ENCODE results near the gene NTRK1. TPM values are rescaled to one million over a fixed set of nuclear protein-coding genes. Genes with fewer than 3 reads are reported as not detected.

Gene NTRK1
- total RNA-seq, 1 donor from 2014 or later, result not detected

DNA sequence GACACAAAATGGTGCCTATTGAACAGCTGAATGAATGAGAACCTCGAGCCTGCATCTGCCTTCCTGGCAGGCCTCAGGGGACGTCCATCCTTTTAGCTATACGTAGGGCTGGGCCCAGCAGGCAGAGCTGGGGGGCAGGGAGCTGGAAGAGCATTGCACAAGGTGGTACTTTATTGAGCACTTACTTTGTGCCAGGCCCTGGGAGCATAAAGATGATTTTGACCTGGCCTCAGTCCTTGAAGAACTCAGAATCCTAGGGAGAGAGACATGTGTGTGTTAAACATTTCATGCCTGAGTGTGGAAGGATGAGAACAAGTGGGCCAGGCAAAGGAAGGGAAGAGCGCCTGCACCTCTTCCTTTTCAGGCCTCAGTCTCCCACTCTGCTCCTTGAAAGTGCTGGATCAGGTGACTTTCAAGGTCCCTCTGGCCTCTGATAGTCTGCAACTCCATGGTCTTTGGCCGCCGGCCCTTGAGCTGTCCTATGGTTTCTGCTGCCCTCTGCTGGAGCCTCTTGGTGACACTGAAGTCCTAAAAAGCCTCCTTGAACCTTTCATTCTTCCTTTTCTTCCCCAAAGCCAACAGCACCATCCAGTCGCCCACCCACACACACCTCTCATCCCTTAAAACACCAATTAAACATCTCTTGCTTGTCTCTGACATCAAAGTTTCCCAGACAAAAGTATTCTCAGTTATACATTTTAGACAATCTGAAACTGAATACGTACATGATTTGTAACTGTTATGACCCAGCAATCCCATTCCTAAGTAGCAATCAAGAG, 29.3 kb downstream of the NTRK1 start:
- Mint-ChIP-seq H3K36me3 (ENCODE audit: low read depth) (no peaks in the 10 kb centered on the region), H3K27me3 (ENCODE audit: low read depth) (peaks cover 8% of the 10 kb centered on the region), H3K9me3 (ENCODE audit: low read depth) (no peaks in the 10 kb centered on the region), H3K4me1 (ENCODE audit: low read depth) (peaks cover 17% of the 10 kb centered on the region), H3K27ac (ENCODE audit: unreplicated experiment) (no peak overlapping the region), H3K4me3 (ENCODE audit: unreplicated experiment) (no peak overlapping the region)
- peak; percentile 92 for TF ChIP-seq CTCF (IDR thresholded peaks at IDR 0.05)
- no peak for DNase-seq (ENCODE audit: low spot score)

DNA sequence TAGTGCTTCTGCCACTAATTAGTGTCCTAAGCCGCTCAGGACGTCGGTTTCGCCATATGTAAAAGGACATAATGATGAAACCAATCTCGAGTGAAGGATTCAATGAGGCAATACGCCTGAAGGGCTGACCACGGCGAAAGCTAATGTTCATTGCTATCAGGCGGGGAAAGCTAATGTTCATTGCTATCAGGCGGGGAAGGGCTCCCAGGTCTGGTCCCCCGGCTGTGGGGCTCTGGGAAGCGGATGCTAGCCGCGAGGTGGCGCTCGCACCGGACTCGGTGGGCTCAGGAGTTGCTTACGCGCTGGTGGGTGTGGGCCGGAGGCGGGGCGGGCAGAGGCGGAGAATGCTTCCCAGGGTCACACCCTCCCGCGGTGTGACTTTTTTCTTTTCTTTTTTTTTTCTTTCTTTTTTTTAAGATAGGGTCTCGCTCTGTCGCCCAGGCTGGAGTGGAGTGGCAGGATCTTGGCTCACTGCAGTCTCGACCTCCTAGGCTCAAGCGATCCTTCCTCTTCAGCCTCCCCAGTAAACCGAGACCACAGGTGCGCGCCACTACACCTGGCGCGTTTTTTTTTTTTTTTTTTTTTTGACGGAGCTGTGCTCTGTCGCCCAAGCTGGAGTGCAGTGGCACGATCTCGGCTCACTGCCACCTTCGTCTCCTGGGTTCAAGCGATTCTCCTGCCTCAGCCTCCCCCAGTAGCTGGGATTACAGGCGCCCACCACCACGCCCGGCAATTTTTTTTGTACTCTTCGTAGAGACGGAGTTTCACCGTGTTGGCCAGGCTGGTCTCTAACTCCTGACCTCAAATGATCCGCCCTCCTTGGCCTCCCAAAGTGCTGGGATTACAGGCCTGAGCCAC, 31.8 kb downstream of the NTRK1 start:
- peak; percentile 91 for TF ChIP-seq CTCF (IDR thresholded peaks at IDR 0.05)
- Mint-ChIP-seq H3K4me3 (ENCODE audit: unreplicated experiment) (peak overlapping the region; percentile 67), H3K4me1 (ENCODE audit: low read depth) (peaks cover 42% of the 10 kb centered on the region), H3K27me3 (ENCODE audit: low read depth) (no peaks in the 10 kb centered on the region), H3K27ac (ENCODE audit: unreplicated experiment) (no peak overlapping the region), H3K9me3 (ENCODE audit: low read depth) (no peaks in the 10 kb centered on the region), H3K36me3 (ENCODE audit: low read depth) (no peaks in the 10 kb centered on the region)
- no peak for DNase-seq (ENCODE audit: low spot score)

- Mint-ChIP-seq H3K4me3 (ENCODE audit: unreplicated experiment) (peak within 1 kb of the TSS; percentile 67), H3K4me1 (ENCODE audit: low read depth) (peaks cover 50% of the 10 kb centered on the region), H3K27me3 (ENCODE audit: low read depth) (no peaks in the 10 kb centered on the region), H3K36me3 (ENCODE audit: low read depth) (no peaks in the 10 kb centered on the region), H3K9me3 (ENCODE audit: low read depth) (no peaks in the 10 kb centered on the region), H3K27ac (ENCODE audit: unreplicated experiment) (peak within 1 kb of the TSS; percentile 93)
- TF ChIP-seq CTCF (IDR thresholded peaks at IDR 0.05), result peak; percentile 42
- no peak for DNase-seq (ENCODE audit: low spot score)
Observed at GRCh38 chr1:156893048-156893953, 32.6 kb downstream of the NTRK1 start, which contains the start of gene PEAR1. TSS of gene PEAR1 (plus strand) at chr1:156893718. CDS start at chr1:156903927, 10,209 bp downstream.

DNA sequence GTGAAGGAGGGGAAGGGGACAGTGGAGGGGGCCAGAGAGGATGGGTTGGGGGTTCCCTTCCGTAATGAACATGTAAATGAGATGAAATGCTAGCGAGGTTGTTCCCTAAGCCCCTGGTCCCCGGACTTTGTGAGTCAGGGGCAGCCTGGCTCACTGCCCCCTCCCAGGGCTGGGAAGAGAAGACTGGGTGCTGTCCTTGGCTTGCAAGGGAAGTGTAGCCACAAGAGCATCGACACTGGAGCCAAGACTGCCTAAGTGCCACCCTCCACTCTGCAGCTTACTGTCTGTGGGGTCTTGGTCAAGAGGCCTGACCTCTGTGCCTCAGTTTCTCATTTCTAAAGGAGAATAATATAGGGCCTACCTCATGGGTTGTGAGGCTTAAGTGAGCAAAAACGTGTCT, 33.3 kb downstream of the NTRK1 start:
- Mint-ChIP-seq H3K4me1 (ENCODE audit: low read depth) (peaks cover 57% of the 10 kb centered on the region), H3K27me3 (ENCODE audit: low read depth) (no peaks in the 10 kb centered on the region), H3K4me3 (ENCODE audit: unreplicated experiment) (peak overlapping the region; percentile 67), H3K36me3 (ENCODE audit: low read depth) (no peaks in the 10 kb centered on the region), H3K27ac (ENCODE audit: unreplicated experiment) (peak overlapping the region; percentile 93), H3K9me3 (ENCODE audit: low read depth) (no peaks in the 10 kb centered on the region)
- no peak for TF ChIP-seq CTCF (IDR thresholded peaks at IDR 0.05)
- DNase-seq (ENCODE audit: low spot score), result peak; percentile 41

All from chondrocyte (in vitro differentiated cells).